Activated T-cell treated with anti-CD3 and anti-CD28 coated beads for 1 hour (primary cell): ENCODE data around the gene RNU7-1.

ENCODE experiments used
- DNase-seq: peaks from one replicate; pipeline ENCODE4 v3.0.0-alpha.2; 2020; ENCODE audit warnings: low read depth

The RNU7-1 gene

DNA sequence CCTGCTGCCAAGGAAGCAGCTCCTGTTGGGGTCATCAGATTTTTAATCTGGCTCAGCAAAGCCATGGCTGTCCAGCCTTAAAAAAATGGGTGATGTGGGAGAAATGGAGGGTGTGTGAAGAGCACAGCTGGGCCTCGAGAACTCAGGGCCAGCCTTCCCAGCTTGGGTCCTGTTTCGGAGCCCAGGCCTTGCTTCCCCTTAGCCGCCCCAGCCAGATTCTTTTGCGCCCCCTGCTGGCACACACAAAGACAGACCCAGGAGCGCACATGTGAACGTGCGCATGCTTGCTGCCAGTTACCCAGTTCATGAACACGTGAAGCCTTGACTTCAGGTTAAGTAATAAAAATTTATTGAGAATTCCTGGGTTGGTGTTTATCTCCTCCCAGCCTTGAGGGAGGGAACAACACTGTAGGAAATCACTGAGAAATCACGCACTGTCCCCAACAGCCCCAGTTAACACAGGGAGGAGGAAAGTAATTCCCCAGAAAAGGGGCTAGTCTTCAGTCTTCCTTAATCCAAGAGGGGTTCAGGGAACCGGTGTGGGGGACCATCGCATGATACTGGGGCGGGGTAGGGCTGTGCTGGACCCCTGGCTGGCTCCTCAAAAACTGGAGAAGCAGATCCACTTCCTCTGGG lies 21.5 kb downstream of the RNU7-1 start:
- DNase-seq, result peak; percentile 92

DNA sequence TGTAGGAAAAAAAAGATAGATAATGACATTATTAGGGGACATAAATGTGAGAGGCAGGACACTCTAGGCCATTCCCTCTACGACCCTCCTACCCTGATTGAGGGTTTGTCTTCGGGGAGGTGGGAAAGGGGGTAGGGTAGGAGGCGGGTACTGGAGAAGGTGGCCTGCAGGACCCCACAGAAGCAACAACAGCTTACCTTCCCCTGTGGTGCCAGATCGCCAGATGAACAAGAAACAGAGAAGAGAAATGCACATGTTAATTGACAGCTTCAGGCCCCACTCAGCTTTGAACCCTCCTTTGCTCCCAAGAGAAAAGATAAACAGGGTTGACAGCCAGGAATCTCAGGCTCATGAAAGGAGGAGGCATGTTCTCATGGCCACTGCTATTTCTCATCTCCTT lies 22.1 kb downstream of the RNU7-1 start:
- DNase-seq, result no peak

DNA sequence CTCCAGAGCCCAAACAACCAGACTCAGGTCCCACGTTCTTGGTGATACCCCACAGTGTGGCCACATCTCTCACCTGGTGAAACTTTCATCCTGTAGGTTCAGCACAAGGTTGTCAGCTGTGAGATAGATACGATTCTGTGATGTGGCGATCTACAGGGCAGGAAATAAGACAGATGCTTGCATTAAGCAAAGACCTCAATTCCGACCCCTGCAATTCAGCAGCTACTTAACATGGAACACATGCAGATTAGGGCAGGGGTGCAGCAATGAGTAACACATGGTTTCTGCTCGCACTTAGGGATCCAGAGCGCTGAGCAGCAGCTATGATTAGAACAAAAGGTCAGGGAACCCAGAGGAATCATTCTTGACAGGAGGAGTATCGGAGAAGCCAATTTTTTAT lies 22.7 kb downstream of the RNU7-1 start:
- no peak for DNase-seq

DNA sequence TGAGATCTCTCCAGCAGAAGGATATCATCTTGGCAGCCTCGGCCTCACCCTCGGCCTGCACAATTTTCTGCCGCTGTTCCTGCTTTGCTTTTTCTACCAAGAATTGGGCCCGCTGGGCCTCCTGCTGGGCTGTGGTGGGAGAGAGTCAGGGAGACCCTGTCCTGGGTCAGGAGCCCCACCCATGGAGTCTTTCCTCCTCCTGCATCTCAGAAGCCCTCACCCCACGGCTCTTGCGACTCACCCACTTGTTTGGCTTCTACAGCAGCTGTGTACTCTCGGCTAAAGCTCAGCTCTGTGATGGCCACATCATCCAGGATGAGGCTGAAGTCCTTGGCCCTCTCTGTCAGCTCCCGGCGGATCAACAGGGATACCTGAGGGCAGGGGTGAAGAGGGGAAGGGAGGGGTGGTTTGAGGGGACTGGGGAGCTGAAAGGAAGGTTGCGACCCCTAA lies 24.1 kb downstream of the RNU7-1 start:
- DNase-seq, result no peak

DNA sequence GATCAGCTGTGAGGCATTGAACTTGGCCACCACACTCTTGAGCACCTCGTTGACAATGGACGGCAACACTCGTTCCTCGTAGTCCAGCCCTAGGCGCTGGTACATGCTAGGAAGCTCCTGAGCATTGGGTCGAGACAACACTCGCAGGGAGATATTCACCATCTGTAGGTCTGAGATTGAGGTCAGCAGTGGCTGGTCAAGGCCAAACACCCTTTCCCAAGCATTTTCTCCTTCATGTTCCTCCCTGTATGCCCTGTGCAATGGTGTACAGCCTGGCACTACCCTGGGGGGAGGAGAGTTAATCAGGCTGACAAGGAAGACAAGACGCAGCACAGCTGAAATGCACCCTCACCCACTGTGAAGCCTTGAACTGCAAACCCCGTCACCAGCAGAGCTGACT lies 24.8 kb downstream of the RNU7-1 start:
- DNase-seq, result no peak

- DNase-seq, result no peak
Measured at GRCh38 chr12:6970096-6970527, 26.5 kb downstream of the RNU7-1 start.

DNA sequence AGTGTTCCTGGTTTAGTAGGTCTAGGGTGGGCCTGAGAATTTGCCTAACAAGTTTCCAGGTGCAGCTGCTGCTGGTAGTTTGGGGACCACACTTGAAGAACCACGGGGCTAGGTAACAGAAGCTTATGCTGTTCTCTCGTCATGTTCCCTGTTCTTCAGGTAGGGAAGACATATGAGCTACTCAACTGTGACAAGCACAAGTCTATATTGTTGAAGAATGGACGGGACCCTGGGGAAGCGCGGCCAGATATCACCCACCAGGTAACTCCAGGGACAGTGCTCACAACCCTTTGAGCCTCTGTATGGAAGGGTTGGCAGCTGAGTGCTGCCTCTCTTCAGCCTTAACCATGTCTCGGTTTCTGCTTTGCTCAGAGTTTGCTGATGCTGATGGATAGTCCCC lies 30.6 kb downstream of the RNU7-1 start:
- DNase-seq, result no peak

DNA sequence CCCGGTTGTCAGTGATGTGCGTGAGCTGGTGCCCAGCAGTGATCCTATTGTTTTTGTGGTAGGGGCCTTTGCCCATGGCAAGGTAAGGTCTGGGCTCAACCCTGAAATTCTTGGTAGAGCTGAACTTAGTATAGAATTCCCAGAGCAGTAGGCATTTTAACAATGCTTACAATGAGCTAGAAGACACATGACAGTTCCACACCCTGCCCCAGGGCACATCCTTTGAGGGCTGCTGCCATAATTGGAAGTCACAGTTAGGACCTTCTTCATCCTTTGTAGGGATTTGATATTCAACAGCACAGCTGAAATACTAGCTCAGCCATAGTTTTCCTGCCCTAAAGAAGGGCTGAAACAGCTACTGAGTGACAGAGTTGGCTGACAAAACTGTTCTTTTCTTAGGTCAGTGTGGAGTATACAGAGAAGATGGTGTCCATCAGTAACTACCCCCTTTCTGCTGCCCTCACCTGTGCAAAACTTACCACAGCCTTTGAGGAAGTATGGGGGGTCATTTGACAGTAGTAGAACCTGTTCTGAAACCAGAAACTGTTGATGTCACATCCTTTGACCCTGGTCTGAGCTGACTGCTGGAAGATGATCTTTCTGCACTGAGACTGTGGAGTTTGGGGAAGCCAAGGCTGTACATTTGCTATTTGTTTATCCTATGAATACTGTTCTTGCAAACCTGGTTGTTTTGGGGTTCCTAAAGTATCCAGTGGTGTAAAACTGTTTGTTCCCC lies 31.8 kb downstream of the RNU7-1 start:
- no peak for DNase-seq

DNA sequence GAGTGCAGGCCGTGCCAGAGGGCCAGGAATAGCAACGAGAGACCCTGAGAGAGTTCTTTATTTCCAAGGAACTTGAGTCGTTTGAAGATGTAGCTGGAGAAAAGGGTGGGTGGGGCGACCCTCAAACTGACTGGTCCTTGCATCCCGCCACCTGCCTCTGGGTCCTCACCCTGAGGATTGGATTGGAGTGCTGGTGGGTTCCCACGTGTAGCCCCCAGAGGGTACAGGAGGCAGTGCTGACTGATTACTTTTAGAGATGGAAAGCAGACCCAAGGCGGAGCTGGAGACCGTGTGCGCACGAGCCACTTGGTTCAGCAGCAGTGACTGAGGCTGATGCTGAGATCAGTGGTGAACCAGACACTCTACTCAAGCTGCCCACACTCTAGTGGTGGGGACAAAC lies 34.0 kb downstream of the RNU7-1 start:
- DNase-seq, result no peak

GRCh38 chr12:6978188-6978587 lies 34.6 kb downstream of the RNU7-1 start:
- DNase-seq, result no peak

DNA sequence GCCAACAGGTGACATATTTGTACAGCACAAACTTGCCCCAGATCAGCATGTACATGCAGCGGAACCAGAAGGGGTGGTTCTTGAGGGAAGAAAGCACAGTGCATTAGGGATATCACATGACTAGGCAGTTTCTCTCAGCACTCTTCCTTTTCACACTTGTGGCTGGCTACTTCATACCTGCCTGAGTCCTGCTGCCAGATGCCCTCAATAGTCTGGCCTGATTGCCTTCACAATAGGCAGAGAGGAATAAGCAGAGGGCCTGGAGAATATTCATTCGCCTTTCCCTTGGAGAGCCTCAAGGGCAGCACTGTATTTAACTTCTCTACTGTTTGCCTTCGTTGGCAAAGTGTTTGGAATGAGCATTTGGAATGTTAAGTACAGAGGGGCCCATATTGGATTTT lies 35.0 kb downstream of the RNU7-1 start:
- DNase-seq, result no peak

GRCh38 chr12:6979021-6979420 lies 35.4 kb downstream of the RNU7-1 start:
- DNase-seq, result no peak

DNA sequence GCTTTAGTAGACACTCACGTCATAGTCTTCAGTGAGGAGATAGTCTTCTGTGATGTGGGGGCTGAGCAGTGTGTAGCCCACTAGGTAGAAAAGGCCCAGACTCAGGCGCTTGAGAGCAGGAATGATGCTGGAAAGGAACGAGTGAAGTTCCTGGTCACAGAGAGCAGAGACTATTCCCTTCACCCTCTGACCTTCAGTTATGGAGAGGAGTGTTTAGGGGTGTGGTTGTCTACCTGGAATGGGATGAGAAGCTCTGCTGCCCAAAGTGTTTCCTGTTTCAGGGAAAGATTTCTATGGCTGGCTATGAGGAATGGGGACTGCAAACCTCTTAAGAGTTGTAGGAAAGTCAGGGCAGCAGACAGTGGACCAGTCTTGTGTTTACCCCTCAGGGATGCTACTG lies 35.8 kb downstream of the RNU7-1 start:
- no peak for DNase-seq

- no peak for DNase-seq
Measured at GRCh38 chr12:6980075-6980474, 36.5 kb downstream of the RNU7-1 start.

- DNase-seq, result no peak
Measured at GRCh38 chr12:6980740-6981139, 37.1 kb downstream of the RNU7-1 start.

GRCh38 chr12:6981152-6982052 lies 37.8 kb downstream of the RNU7-1 start:
- DNase-seq, result no peak

GRCh38 chr12:6982532-6982931 lies 38.9 kb downstream of the RNU7-1 start:
- DNase-seq, result no peak

- DNase-seq, result no peak
Measured at GRCh38 chr12:6987956-6988553, 44.4 kb downstream of the RNU7-1 start.
